SIG-M5 (cell line): ENCODE results near the gene CATSPERE.
A peak's percentile ranks its signal among the peaks of the same experiment; 100 is the strongest.
"Not testable (repeated sequence)": the region's sequence is repeated elsewhere in the genome, so short reads cannot be mapped to it uniquely, and the experiment has no call there.

Source experiments
- DNase-seq: peaks from one replicate; lab custom pipeline; 2025; lab: John Stamatoyannopoulos, UW

The CATSPERE gene

GRCh38 chr1:244552336-244552735 lies 91.3 kb downstream of the CATSPERE start:
- DNase-seq, result no peak

GRCh38 chr1:244556263-244556662 lies 95.2 kb downstream of the CATSPERE start:
- no peak for DNase-seq

GRCh38 chr1:244557565-244557964 lies 96.5 kb downstream of the CATSPERE start:
- no peak for DNase-seq

- DNase-seq, result no peak
These were observed 98.5 kb downstream of the CATSPERE start for GRCh38 chr1:244559561-244559960.

GRCh38 chr1:244562877-244563276 lies 101.8 kb downstream of the CATSPERE start:
- DNase-seq, result not testable (repeated sequence)

- no peak for DNase-seq
These were observed 112.7 kb downstream of the CATSPERE start for GRCh38 chr1:244573768-244574167.

- DNase-seq, result no peak
These were observed 115.3 kb downstream of the CATSPERE start for GRCh38 chr1:244576259-244576892.

GRCh38 chr1:244578205-244578604 lies 117.1 kb downstream of the CATSPERE start:
- not testable (repeated sequence) for DNase-seq

GRCh38 chr1:244583358-244583982 lies 122.4 kb downstream of the CATSPERE start:
- DNase-seq, result no peak

GRCh38 chr1:244585867-244586266 lies 124.8 kb downstream of the CATSPERE start:
- DNase-seq, result no peak

GRCh38 chr1:244590670-244591069 lies 129.6 kb downstream of the CATSPERE start:
- DNase-seq, result no peak

- no peak for DNase-seq
These were observed 137.5 kb downstream of the CATSPERE start for GRCh38 chr1:244598611-244599010.

- peak; percentile 74 for DNase-seq
These were observed 138.9 kb downstream of the CATSPERE start for GRCh38 chr1:244599937-244600350.

GRCh38 chr1:244601336-244601735 lies 140.3 kb downstream of the CATSPERE start:
- DNase-seq, result no peak

GRCh38 chr1:244603498-244603897 lies 142.4 kb downstream of the CATSPERE start:
- DNase-seq, result no peak

- DNase-seq, result no peak
These were observed 144.8 kb downstream of the CATSPERE start for GRCh38 chr1:244605835-244606370.

- DNase-seq, result no peak
These were observed 153.2 kb downstream of the CATSPERE start for GRCh38 chr1:244614113-244614836.

GRCh38 chr1:244614879-244615278 lies 153.8 kb downstream of the CATSPERE start:
- no peak for DNase-seq

- DNase-seq, result no peak
These were observed 154.2 kb downstream of the CATSPERE start for GRCh38 chr1:244615301-244615700.

- no peak for DNase-seq
These were observed 165.6 kb downstream of the CATSPERE start for GRCh38 chr1:244626709-244627108.

GRCh38 chr1:244628789-244629188 lies 167.7 kb downstream of the CATSPERE start:
- DNase-seq, result no peak

- DNase-seq, result no peak
These were observed 172.1 kb downstream of the CATSPERE start for GRCh38 chr1:244633140-244633539.

GRCh38 chr1:244634546-244634945 lies 173.5 kb downstream of the CATSPERE start:
- no peak for DNase-seq
